Measurements from ENCODE around the gene SLC25A3. TPM values are rescaled to one million over a fixed set of nuclear protein-coding genes. Genes with fewer than 3 reads are reported as not detected.

SLC25A3 gene
- total RNA-seq, 1 experiment from 2014 or later, result 469 TPM

GRCh38 chr12:98653866-98654493 is 60.5 kb downstream of the SLC25A3 start:
- Histone ChIP-seq H3K27me3 (ENCODE audit: control insufficient read depth, insufficient read depth, low read length) (no peaks in the 10 kb centered on the region), H3K4me1 (ENCODE audit: control insufficient read depth, insufficient read depth, low read length) (no peaks in the 10 kb centered on the region), H3K9me3 (ENCODE audit: control insufficient read depth, insufficient read depth, low read depth, low read length) (no peaks in the 10 kb centered on the region), H3K27ac (ENCODE audit: low read length) (no peak overlapping the region), H3K36me3 (ENCODE audit: control insufficient read depth, insufficient read depth, low read length) (peaks cover 6% of the 10 kb centered on the region; the same call in 1 of the 2 replicates), H3K4me3 (ENCODE audit: low read depth in 2 of 2, low read length in 2 of 2) (no peak overlapping the region)
- intact Hi-C loops (cut with micrococcal nuclease; ENCODE audit: unreplicated experiment), result loop anchor here (5.0 to 10.0 kb wide), 2 partner anchors 87 to 229 kb away; no protein-coding TSS in a partner anchor
- no TSS peak for BruUV-seq (replicated peaks)
- TF ChIP-seq TCF7L2 (IDR thresholded peaks at IDR 0.05; ENCODE audit: low read depth, low read length) (no peak), CTCF (IDR thresholded peaks at IDR 0.05) (peak; percentile 63; the same call in 1 of the 2 replicates), POLR2AphosphoS5 (IDR thresholded peaks at IDR 0.05; ENCODE audit: low read depth, low read length) (no peak), SIN3A (IDR thresholded peaks at IDR 0.05; ENCODE audit: borderline replicate concordance, insufficient read depth, low read depth, low read length) (no peak), REST (IDR thresholded peaks at IDR 0.05; ENCODE audit: insufficient read depth in 1 of 2, low read depth in 2 of 2, low read length in 1 of 2) (no peak)
- in situ Hi-C loops (cut with HindIII; ENCODE audit: low pct_unique_long_range_greater_than_20kb, low sequenced_read_pairs), result no loop called here
- ChIA-PET CTCF (no interaction called here), POLR2A (no interaction called here)
- ATAC-seq (peak; percentile 69), DNase-seq (ENCODE audit: low read depth, low spot score) (no peak)

Other genes starting within 250 kb of the SLC25A3 start
- 124 TPM for gene TMPO, start 78.1 kb upstream of the SLC25A3 start, total RNA-seq (2021; ENCODE audit: unreplicated experiment)
- 33.7 TPM for gene IKBIP, start 51.1 kb downstream of the SLC25A3 start, total RNA-seq (2021; ENCODE audit: unreplicated experiment)
- 15.6 TPM for gene APAF1, start 51.6 kb downstream of the SLC25A3 start, total RNA-seq (2021; ENCODE audit: unreplicated experiment)

Data from Panc1 (cell line).